HepG2 (cell line): Measurements from ENCODE around the gene IER2. TPM values are rescaled to one million over a fixed set of nuclear protein-coding genes. Genes with fewer than 3 reads are reported as not detected.

Source experiments
- KDM3A ChIP-seq: IDR thresholded peaks from 2 replicates; pipeline ENCODE4 v1.6.1; 2018; ENCODE audit warnings: low read depth, missing compliant biosample characterization
- ZNF235 ChIP-seq: sonication (generic); formaldehyde crosslinking; IDR thresholded peaks from 2 replicates; pipeline ENCODE4 v1.8.1; 2023; ENCODE audit warnings: mild to moderate bottlenecking, missing genetic modification reagents, borderline replicate concordance
- ZNF296 ChIP-seq: sonication (generic); formaldehyde crosslinking; conservative IDR thresholded peaks from 2 replicates; pipeline ENCODE4 v1.5.0; 2020; ENCODE audit warnings: mild to moderate bottlenecking, missing genetic modification reagents
- polyA plus RNA-seq, 8 experiments: library from polyadenylated mRNA; depleted of rRNA in 3 of 8; stranded (reverse) in 7 of 8; unstranded in 1 of 8; fragments of >200 nt; fragmentation: Illumina TruSeq in 4 of 8; extraction: Trizol in 4 of 8; gene quantifications; 2 replicates each; pipeline versions ENCODE4 v1.2.1 to v1.2.3, GENCODE V29; 2011 to 2016; ENCODE audit warnings: low read depth in 4 of 8, missing spikeins in 1 of 8, mixed read lengths in 1 of 8; ENCODE audit not compliant: insufficient read depth in 1 of 8
- total RNA-seq, 5 experiments: library from RNA; depleted of rRNA; stranded (reverse); fragments of >200 nt; fragmentation: Illumina TruSeq; extraction: Trizol; gene quantifications; 2 replicates each; pipeline ENCODE4 v1.2.3, GENCODE V29; 2016; ENCODE audit warnings: low read depth in 1 of 5
- TF ChIP-seq, protein P1 (sequence below): sonication (generic); formaldehyde crosslinking; IDR thresholded peaks from 2 replicates; pipeline ENCODE4 v1.4.0; 2020; ENCODE audit warnings: missing genetic modification reagents
- TF ChIP-seq, protein P2 (sequence below): sonication (generic); formaldehyde crosslinking; IDR thresholded peaks from 2 replicates; pipeline ENCODE4 v1.5.1; 2020; ENCODE audit warnings: missing genetic modification reagents, mild to moderate bottlenecking, borderline replicate concordance
- TF ChIP-seq, protein P3 (sequence below): sonication (generic); formaldehyde crosslinking; IDR thresholded peaks from 2 replicates; pipeline ENCODE4 v1.4.0; 2020; ENCODE audit warnings: mild to moderate bottlenecking, missing genetic modification reagents
- TF ChIP-seq, protein P4 (sequence below): sonication (generic); formaldehyde crosslinking; IDR thresholded peaks from 2 replicates; pipeline ENCODE4 v1.8.0; 2022; ENCODE audit warnings: missing genetic modification reagents, mild to moderate bottlenecking, borderline replicate concordance
- TF ChIP-seq, protein P5 (sequence below): sonication (generic); formaldehyde crosslinking; IDR thresholded peaks from 2 replicates; pipeline ENCODE4 v1.4.0; 2020; ENCODE audit warnings: missing genetic modification reagents
- TF ChIP-seq, protein P6 (sequence below): sonication (generic); formaldehyde crosslinking; IDR thresholded peaks from 2 replicates; pipeline ENCODE4 v1.4.0; 2020; ENCODE audit warnings: mild to moderate bottlenecking, missing genetic modification reagents

IER2 gene
- total and polyA plus RNA-seq, 2 of the 13 experiments (the other 11 are each of a cell fraction or from before 2014, with no cell fraction given) = 10.1 to 14.3 TPM

DNA sequence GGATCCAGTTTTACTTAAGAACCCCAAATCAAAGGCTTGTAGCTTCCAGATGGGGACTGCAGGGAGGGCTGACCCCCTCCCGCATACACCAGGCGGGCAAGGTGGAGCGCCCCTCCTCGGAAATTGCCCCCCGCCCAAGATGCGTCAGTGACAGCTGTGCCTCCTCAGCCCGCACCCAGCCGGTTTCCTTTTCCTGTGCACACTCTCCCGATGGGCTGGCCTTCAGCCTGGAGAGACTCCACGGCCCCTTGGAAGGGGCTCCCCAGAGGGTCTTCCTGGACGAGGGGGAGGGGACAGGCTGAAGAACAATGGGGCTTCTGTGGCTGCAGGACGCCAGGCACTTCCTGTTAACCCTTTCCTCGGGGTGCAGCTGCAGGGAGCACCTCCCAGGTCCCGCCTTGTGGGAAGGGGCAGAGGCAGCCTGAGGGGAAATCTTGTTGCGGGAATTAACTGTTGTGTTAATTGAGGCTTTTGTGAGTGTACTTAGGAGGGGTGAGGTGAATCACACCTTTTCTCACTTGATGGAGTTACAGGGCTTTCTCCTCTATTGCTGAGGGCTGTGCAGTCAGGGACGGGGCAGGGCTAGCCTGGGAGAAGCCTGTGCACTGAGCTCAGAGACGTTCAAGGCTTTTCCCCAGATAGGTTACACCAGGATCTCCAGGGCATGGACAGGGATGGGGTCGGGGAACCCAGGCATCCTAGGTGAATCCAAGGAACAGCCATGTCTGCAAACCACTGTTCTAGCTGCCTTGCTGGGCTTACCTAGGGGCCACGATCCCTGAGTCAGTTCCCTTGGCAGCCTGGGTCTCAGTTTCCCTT lies 14.3 kb downstream of the IER2 start (continued):
- TF ChIP-seq, protein P1, sequence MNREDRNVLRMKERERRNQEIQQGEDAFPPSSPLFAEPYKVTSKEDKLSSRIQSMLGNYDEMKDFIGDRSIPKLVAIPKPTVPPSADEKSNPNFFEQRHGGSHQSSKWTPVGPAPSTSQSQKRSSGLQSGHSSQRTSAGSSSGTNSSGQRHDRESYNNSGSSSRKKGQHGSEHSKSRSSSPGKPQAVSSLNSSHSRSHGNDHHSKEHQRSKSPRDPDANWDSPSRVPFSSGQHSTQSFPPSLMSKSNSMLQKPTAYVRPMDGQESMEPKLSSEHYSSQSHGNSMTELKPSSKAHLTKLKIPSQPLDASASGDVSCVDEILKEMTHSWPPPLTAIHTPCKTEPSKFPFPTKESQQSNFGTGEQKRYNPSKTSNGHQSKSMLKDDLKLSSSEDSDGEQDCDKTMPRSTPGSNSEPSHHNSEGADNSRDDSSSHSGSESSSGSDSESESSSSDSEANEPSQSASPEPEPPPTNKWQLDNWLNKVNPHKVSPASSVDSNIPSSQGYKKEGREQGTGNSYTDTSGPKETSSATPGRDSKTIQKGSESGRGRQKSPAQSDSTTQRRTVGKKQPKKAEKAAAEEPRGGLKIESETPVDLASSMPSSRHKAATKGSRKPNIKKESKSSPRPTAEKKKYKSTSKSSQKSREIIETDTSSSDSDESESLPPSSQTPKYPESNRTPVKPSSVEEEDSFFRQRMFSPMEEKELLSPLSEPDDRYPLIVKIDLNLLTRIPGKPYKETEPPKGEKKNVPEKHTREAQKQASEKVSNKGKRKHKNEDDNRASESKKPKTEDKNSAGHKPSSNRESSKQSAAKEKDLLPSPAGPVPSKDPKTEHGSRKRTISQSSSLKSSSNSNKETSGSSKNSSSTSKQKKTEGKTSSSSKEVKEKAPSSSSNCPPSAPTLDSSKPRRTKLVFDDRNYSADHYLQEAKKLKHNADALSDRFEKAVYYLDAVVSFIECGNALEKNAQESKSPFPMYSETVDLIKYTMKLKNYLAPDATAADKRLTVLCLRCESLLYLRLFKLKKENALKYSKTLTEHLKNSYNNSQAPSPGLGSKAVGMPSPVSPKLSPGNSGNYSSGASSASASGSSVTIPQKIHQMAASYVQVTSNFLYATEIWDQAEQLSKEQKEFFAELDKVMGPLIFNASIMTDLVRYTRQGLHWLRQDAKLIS (CRISPR knock-in tag) = no peak
- TF ChIP-seq KDM3A (CRISPR knock-in tag) (peak; percentile 78; the same call in 1 of the 2 replicates), ZNF296 (CRISPR knock-in tag) (no peak), ZNF235 (no peak)
- TF ChIP-seq, protein P2, sequence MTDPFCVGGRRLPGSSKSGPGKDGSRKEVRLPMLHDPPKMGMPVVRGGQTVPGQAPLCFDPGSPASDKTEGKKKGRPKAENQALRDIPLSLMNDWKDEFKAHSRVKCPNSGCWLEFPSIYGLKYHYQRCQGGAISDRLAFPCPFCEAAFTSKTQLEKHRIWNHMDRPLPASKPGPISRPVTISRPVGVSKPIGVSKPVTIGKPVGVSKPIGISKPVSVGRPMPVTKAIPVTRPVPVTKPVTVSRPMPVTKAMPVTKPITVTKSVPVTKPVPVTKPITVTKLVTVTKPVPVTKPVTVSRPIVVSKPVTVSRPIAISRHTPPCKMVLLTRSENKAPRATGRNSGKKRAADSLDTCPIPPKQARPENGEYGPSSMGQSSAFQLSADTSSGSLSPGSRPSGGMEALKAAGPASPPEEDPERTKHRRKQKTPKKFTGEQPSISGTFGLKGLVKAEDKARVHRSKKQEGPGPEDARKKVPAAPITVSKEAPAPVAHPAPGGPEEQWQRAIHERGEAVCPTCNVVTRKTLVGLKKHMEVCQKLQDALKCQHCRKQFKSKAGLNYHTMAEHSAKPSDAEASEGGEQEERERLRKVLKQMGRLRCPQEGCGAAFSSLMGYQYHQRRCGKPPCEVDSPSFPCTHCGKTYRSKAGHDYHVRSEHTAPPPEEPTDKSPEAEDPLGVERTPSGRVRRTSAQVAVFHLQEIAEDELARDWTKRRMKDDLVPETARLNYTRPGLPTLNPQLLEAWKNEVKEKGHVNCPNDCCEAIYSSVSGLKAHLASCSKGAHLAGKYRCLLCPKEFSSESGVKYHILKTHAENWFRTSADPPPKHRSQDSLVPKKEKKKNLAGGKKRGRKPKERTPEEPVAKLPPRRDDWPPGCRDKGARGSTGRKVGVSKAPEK = no peak
- TF ChIP-seq, protein P3, sequence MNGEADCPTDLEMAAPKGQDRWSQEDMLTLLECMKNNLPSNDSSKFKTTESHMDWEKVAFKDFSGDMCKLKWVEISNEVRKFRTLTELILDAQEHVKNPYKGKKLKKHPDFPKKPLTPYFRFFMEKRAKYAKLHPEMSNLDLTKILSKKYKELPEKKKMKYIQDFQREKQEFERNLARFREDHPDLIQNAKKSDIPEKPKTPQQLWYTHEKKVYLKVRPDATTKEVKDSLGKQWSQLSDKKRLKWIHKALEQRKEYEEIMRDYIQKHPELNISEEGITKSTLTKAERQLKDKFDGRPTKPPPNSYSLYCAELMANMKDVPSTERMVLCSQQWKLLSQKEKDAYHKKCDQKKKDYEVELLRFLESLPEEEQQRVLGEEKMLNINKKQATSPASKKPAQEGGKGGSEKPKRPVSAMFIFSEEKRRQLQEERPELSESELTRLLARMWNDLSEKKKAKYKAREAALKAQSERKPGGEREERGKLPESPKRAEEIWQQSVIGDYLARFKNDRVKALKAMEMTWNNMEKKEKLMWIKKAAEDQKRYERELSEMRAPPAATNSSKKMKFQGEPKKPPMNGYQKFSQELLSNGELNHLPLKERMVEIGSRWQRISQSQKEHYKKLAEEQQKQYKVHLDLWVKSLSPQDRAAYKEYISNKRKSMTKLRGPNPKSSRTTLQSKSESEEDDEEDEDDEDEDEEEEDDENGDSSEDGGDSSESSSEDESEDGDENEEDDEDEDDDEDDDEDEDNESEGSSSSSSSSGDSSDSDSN = peak; percentile 62
- TF ChIP-seq, protein P4, sequence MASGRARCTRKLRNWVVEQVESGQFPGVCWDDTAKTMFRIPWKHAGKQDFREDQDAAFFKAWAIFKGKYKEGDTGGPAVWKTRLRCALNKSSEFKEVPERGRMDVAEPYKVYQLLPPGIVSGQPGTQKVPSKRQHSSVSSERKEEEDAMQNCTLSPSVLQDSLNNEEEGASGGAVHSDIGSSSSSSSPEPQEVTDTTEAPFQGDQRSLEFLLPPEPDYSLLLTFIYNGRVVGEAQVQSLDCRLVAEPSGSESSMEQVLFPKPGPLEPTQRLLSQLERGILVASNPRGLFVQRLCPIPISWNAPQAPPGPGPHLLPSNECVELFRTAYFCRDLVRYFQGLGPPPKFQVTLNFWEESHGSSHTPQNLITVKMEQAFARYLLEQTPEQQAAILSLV (CRISPR knock-in tag) = peak; percentile 54; the same call in 1 of the 2 replicates
- TF ChIP-seq, protein P5, sequence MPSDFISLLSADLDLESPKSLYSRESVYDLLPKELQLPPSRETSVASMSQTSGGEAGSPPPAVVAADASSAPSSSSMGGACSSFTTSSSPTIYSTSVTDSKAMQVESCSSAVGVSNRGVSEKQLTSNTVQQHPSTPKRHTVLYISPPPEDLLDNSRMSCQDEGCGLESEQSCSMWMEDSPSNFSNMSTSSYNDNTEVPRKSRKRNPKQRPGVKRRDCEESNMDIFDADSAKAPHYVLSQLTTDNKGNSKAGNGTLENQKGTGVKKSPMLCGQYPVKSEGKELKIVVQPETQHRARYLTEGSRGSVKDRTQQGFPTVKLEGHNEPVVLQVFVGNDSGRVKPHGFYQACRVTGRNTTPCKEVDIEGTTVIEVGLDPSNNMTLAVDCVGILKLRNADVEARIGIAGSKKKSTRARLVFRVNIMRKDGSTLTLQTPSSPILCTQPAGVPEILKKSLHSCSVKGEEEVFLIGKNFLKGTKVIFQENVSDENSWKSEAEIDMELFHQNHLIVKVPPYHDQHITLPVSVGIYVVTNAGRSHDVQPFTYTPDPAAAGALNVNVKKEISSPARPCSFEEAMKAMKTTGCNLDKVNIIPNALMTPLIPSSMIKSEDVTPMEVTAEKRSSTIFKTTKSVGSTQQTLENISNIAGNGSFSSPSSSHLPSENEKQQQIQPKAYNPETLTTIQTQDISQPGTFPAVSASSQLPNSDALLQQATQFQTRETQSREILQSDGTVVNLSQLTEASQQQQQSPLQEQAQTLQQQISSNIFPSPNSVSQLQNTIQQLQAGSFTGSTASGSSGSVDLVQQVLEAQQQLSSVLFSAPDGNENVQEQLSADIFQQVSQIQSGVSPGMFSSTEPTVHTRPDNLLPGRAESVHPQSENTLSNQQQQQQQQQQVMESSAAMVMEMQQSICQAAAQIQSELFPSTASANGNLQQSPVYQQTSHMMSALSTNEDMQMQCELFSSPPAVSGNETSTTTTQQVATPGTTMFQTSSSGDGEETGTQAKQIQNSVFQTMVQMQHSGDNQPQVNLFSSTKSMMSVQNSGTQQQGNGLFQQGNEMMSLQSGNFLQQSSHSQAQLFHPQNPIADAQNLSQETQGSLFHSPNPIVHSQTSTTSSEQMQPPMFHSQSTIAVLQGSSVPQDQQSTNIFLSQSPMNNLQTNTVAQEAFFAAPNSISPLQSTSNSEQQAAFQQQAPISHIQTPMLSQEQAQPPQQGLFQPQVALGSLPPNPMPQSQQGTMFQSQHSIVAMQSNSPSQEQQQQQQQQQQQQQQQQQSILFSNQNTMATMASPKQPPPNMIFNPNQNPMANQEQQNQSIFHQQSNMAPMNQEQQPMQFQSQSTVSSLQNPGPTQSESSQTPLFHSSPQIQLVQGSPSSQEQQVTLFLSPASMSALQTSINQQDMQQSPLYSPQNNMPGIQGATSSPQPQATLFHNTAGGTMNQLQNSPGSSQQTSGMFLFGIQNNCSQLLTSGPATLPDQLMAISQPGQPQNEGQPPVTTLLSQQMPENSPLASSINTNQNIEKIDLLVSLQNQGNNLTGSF (CRISPR knock-in tag) = no peak; the same call in 1 of the 2 replicates
- TF ChIP-seq, protein P6, sequence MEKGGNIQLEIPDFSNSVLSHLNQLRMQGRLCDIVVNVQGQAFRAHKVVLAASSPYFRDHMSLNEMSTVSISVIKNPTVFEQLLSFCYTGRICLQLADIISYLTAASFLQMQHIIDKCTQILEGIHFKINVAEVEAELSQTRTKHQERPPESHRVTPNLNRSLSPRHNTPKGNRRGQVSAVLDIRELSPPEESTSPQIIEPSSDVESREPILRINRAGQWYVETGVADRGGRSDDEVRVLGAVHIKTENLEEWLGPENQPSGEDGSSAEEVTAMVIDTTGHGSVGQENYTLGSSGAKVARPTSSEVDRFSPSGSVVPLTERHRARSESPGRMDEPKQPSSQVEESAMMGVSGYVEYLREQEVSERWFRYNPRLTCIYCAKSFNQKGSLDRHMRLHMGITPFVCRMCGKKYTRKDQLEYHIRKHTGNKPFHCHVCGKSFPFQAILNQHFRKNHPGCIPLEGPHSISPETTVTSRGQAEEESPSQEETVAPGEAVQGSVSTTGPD (CRISPR knock-in tag) = no peak
